Activated CD4-positive, alpha-beta T cell treated with anti-CD3 and anti-CD28 coated beads, Interleukin-2, amount 50 U/mL, for 16 hours (primary cell): ENCODE results near the gene BRMS1.
"Not testable (repeated sequence)": the region's sequence is repeated elsewhere in the genome, so short reads cannot be mapped to it uniquely, and the experiment has no call there.

Experiments used
- DNase-seq: peaks from one replicate; pipeline ENCODE4 v3.0.0-alpha.2; 2020

The BRMS1 gene

GRCh38 chr11:66362481-66363147, 17.7 kb upstream of the BRMS1 start:
- DNase-seq = no peak

- DNase-seq = no peak
Observed at GRCh38 chr11:66361502-66361941, 16.6 kb upstream of the BRMS1 start.

DNA sequence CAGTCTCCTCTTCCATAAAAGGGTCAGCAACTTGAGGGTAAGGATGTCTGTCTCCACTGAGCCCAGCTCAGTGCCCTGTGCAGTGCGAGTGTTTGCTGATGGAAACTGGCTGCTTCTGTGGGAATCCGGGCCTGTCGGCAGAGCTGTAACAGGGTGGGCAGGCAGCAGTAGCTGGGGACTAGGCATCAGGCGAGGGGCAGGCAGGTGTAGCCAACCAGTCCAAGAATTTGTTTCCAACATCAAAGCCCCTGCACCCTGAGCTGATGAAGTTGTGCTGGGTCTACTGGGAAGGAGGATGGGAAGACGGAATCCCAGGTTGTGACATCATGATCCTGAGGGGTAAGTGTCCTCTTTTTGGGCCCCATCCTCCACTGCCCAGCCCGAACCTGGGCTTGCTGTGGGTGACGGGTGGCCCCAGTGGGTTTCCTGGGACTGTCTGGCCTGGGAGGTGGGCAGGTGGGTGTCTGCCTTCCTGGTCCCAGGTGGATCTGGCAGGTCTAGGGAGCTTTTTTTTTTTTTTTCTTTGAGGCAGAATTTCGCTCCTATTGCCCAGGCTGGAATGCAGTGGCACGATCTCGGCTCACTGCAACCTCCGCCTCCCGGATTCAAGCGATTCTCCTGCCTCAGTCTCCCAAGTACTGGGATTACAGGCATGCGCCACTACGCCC, 15.6 kb upstream of the BRMS1 start:
- no peak for DNase-seq

DNA sequence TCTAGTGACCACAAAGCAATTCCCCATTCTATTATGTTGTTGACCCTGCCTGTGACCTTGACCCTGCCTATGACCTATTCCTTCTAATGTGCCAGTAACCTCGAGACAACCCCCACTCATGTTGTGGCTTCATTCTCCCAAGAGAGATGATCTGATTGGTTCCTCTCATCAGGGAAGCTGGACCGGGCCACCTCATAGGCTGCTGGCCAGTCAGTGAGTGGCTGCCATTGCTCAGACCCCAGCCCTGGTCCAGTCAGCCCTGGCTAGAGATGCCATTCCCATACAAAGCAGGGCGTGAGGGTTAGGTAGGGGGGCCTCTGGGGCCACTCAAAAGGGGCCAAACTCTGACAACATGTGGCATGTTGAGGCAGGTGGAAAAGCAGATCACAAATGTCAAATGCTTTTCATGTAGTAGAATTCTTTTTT, 14.8 kb upstream of the BRMS1 start:
- no peak for DNase-seq

GRCh38 chr11:66350560-66351235, 5.8 kb upstream of the BRMS1 start:
- DNase-seq = not testable (repeated sequence)

DNA sequence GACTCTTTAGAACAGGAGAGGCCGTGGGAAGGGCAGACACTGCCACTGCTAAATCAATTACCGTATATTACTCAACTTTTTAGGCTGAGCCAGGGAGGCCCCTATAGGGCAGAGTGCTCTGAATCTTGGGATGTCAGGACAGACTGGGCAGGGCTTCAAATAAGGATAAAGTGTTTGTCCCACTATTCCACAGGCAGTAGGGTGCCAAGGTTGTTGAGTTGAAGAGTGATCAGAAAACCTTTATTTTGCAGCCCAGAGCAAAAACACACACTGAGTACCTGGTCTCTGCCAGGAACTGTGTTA, 4.1 kb upstream of the BRMS1 start:
- no peak for DNase-seq

DNA sequence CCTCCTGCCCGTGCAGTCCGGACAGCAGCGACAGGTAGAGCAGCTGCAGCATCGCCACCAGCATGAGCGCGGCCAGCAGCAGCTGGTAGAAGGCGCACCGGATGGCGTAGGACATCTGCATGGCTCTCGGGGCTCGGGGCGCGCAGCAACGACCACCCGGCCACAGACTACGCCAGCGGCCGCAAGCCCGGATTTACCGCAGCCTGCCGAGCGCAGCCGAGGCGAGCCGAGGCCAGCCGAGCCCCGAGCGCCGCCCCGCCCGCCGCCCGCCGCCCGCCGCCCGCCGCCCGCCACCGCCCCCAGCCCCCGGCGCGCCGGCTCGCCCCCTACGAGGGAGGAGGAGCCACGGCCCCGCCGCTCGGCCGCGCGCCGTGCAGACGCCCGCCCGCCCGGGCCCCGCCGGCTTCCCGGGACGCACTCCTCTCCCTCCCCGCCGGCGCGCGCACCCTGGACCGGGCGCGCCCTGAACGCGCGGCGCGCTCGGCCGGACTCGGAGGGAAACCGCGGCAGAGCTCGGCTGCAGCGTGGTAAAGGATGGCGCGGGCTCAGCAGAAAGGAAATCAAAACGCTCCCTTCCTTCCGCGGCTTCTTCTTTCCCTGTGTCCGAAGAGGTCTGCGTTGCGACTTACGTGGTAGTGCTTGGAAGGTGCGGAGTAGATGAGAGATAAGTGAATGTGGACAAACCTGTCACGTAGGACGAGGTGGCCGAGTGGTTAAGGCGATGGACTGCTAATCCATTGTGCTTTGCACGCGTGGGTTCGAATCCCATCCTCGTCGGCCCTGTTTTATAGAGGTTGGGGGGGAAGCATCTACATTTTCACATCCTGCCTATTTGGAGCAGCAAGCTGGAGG, 2.7 kb upstream of the BRMS1 start, which contains the start of gene B4GAT1:
Gene B4GAT1, minus strand, starts transcription at position 205 of the 852 bp plus-strand sequence. Its CDS starts 84 bp downstream, at position 121.
- DNase-seq = peak; percentile 93

GRCh38 chr11:66346476-66347424, 1.8 kb upstream of the BRMS1 start:
- DNase-seq = no peak

GRCh38 chr11:66345316-66345649, 379 bp upstream of the BRMS1 start:
- DNase-seq = no peak

DNA sequence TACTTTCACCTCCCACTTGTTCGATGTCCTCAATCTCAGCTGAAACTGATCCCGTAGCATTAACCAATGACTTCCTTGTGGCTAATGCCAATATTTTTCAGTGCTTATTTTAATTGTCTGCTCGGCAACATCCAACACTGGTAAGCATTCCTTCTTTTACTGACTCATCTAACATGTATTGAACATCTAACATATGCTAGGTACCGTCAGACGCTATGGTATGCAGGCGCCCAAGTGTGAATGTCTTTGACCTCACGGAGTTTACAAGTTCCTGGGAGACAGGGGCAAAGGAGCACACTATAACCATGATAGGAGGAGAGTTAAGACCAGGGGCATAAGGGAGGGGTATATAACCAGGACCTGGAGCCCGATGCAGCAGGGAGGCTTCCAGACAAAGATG, 1.7 kb downstream of the BRMS1 start:
- no peak for DNase-seq

DNA sequence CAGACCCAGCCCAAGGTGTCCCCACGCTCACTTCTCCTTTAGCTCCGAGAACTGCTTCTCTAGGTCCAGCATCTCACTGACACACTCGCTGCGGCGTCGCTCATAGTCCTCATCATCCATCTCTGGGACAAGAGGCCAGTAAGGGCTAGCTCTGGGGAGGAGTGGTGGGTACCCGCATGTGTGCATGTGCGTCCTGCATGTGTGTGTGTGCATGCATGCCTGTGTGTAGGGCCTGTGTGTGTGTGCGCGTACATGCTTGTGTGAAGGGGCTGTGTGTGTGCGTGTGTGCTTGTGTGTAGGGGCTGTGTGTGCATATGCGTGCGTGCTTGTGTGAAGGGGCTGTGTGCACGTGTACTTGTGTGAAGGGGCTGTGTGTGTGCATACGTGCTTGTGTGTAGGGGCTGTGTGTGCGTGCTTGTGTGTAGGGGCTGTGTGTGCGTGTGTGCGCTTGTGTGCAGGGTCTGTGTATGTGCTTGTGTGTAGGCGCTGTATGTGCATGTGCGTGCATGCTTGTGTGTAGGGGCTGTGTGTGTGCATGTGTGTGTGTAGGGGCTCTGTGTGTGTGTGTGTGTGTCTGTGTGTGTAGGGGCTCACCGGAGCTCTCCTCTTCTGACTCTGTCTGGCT, 3.3 kb downstream of the BRMS1 start:
- DNase-seq = no peak

- no peak for DNase-seq
Observed at GRCh38 chr11:66340596-66341501, 4.1 kb downstream of the BRMS1 start.

DNA sequence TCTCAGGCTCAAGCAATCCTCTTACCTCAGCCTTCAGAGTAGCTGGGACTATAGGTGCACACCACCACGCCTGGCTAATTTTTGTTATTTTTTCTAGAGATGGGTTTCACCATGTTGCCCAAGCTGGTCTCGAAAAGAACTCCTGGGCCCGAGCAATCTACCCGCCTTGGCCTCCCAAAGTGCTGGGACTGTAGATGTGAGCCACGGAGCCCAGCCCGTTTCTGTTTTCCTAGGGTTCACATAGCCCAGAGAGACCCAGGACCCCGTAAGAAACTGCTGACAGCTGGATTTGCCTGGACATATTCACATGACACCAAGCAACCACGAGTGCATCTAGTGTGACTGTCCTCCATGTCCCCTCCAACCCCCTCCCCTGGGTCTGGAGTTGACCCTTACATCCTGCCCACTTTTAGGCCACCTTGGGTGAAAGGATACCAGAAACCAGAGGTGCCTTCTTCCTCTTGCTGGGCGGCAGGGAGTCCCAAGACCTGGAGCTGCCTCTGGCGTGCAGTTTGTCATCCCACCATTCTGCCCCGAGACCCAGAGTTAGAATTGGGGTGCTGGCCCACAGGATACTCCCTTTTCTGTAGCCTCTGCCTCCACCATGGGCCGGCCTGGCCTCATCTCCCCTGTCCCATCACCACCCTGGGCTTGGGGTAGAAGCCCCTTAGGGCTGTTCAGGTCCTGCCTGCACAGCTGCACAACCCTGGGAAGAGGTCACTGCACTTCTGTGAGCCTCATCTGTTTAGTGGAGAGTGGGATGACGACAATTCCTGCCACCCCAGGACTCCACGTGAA, 5.0 kb downstream of the BRMS1 start:
- DNase-seq = no peak

GRCh38 chr11:66339162-66339675, 5.7 kb downstream of the BRMS1 start:
- no peak for DNase-seq

GRCh38 chr11:66338276-66339161, 6.4 kb downstream of the BRMS1 start:
- no peak for DNase-seq

DNA sequence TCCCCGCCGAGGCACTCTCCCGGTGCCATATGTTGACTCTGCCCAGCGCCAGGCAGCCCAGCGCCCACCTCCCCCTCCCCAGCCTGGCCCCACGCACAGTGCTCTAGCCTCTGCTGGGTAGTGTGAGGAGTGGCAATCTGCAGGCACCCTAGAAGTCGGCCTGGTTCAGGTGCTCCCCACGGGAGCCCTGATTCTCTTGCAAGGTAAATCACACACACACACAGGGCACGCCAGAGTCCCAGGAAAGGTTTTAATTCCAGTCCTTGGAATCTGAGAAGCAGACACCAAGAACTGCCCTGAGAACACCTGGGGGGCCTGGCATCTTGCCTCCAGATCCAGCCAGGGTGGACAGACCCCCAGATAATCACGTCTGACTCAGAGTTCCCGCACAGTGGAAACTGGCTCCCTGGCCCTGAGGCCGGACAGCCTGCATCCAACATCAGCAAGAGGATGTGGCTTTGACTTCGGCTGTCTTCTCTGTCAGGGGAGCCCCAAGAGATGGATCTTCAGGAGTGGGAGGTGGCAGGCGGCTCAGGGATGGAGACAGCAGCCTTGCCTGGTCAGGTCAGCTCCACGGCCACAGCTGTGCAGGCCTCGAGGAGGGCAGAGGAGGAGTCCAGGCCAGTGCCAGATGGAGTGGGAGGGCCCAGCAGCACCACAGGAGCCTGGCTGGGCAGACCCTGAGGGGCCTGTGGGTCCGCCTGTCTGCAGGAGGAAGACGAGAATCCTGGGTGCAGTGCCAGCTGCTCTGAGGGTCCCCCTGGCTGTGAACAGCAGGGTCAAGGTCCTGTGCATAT, 7.6 kb downstream of the BRMS1 start:
- no peak for DNase-seq
